SKM-1 (cell line): Measurements from ENCODE around the gene PPM1H.
A peak's percentile ranks its signal among the peaks of the same experiment; 100 is the strongest.

ENCODE experiments used
- DNase-seq: peaks from one replicate; lab custom pipeline; 2025; ENCODE audit not compliant: unreplicated experiment; lab: John Stamatoyannopoulos, UW

The PPM1H gene

DNA sequence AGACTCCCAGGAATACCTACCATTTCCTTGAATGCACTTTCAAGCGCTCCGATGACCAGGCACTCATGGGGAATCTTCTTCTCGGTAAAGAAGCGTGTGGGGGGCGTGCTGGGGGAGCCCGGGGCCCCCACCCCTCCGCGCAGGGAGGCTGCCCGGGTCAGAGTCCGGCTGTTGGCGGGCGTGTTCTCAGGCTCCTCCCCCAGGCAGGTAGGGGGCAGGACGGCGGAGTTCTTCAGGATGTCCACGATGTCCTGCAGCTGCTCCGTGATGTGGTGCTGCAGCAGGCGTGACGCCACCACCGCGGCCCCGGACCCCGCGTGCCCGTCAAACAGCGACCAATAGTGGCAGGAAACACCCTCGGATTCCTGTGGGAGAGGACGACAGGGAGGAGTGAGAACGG, 133.2 kb downstream of the PPM1H start:
- no peak for DNase-seq

DNA sequence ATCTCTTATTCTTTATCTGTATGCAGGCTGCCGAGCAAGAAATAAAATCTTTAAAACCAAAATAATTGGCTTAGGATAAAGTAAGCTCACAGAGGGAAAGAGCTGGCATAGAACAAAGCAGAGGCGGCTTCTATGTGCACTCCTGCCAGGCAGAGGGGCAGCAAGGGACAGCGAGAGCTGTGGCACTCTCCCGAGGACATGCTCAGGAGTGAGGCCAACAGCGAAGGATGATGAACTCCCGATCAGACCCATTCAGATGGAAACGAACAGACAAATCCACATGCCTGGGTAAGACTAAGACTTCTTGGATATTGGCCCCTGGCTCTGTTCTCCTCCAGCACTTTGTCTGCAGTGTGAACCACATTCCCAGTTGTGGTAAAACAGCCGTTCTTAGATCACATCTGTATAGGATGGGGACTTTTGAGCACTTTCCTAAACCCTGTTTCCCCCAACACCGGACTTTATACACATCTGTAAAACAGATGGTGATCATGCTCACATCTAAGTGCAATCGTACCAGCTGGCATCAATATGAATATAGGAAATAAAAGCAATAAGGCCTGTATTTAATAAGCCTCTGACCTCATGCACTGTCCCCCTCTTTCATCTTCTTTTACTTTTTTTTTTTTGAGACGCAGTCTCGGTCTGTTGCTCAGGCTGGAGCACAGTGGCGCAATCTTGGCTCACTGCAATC, 134.1 kb downstream of the PPM1H start:
- no peak for DNase-seq

DNA sequence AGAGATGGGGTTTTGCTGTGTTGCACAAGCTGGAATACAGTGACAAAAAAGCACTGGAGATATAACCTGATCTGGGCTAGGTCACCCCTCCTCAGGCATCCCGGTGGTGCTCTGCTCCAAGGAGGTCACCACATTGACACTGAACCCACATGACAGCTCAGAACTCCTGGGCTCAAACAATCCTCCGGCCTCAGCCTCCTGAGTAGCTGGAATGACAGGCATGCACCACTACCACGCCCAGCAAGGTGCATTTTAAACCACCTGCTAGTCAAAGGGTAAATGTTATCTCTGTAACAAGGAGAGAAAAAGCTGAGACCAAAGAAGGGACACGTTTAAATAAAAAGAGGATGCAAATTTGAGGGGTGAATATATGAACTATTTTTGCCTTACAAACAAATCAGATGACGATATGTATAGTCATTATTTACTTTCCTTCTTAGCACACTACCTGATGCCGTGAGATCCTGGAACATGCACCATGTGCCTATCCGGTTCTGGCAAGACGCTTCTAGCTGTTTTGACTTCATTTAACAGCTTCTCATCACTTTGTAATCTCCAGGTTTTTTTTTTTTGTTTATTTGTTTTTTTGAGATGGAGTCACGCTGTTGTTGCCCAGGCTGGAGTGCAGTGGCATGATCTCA, 135.1 kb downstream of the PPM1H start:
- no peak for DNase-seq

DNA sequence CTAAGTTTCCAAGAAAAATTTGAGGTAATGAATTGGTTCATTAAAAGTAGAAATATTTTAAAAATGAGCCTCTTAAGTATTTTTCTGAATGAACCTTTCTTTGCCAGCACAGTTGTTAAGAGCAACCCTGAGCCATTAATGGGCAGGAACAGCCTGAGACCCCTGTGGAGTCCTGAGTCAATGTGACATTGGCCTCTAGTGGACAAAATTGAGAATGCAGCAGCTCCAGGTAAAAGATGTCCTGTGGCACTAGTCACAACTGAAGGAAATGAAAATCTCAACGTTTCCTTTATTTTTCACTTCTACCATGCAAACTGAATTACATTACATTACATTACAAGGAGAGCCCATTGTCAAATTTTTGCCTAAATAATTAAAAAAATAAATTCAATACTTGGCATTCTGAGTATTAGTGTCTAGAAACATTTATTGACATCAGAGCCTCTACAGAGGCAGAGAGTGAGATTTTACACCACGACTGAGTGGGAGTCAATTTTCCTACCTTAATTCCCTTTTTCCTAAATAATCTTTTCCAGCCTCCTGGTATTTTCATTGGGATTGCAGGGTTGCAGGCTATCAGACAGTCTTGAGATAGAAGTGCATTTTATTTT, 135.7 kb downstream of the PPM1H start:
- no peak for DNase-seq

DNA sequence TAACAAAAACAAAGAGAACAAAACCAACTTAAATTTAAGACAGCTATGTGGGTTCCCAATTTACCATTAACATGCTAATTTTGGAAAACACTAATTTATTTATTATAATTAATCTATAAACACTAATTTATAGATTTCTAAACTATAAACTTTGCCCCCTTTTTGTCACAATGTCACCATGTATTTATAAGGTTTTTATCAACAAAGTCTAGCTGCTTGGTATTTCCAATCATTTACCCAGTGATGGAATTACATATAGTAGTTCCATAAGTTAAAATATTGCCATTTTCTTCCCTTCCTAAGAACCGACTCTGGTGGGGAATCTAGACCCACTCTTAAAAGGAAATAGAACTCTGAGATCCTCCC, 140.7 kb downstream of the PPM1H start:
- DNase-seq = no peak

DNA sequence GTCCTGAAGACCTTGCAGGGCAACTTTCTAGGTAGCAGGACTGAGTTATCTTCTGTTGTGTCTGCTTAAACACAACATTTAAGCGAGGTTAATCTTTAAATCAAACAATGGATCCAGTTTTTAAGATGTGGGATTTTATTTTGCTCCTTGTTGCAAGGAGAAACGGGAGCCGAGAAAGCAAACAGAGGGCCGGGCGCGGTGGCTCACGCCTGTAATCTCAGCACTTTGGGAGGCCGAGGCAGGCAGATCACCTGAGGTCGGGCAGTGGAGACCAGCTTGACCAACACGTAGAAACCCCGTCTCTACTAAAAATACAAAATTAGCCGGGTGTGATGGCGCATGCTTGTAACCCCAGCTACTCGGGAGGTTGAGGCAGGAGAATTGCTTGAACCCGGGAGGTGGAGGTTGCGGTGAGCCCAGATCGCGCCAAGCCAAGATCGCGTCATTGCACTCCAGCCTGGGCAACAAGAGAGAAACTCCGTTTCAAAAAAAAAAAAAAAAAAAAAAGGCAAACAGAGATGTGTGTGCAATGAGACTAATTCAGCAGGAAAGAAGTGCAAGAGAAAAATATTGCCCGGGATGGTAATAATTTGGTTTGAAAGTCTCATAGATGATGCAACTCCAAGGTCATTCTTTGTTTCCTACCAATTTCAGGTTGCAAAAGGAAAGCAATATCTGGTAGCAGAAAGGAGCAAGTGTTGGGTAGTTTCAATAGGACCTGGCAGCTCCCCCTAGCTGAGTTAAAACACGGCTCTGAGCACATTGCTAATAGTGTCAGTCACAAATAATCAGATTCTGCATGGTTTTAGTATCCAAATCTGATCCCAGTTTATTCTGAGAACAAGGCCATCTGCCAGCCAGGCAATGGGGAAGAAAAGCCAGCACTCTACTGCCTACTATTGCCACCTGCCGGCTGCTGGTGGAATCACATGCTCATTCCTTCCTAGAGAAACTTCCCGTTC, 141.4 kb downstream of the PPM1H start:
- DNase-seq = peak; percentile 5

DNA sequence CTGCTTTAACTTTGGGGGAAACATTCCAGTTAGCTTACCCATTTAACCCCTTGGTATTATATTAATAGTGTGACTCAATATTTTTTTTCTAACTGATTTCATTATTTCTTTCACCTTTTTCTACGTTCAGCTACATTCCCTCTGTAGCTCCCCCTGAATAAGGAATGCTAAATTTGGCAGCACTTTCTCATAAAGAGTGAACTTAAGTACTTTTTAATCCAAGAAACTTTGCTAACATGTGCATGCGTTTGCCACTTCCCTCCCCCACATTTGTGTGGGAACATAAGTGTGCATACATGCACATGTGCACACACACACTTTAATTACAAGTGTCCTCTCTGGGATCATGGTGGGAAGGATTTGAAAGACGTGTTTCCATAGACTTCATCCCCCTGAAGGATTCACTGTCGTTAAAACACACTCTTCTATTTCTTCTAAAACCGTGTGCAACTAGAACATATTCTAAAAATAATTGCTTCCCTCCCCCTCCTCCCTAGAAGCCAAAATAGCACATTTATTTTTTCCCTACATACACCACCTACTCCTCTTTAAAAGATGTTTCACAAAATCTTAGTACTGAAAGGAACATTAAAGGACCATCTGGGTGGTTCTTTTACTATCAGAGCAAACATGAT, 142.6 kb downstream of the PPM1H start:
- DNase-seq = no peak

DNA sequence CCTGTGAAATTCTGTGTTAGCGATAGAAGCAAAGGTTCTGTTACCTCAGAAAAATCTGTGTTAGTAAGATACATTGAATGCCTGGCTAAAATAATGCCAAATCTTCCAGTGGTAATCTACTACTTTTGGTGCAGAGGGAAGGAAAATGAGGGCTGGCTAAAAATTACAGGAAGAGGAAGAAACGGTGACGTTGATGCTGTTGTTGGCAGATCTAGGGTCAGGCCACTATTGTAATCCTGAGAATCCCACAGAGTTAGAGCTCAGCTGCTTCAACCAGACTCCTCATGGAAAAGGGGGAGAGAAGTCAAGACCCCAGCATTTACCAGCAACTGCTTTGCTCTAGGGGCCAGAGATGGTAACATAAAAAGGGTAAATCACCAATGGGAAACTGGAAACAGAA, 145.1 kb downstream of the PPM1H start:
- DNase-seq = no peak

DNA sequence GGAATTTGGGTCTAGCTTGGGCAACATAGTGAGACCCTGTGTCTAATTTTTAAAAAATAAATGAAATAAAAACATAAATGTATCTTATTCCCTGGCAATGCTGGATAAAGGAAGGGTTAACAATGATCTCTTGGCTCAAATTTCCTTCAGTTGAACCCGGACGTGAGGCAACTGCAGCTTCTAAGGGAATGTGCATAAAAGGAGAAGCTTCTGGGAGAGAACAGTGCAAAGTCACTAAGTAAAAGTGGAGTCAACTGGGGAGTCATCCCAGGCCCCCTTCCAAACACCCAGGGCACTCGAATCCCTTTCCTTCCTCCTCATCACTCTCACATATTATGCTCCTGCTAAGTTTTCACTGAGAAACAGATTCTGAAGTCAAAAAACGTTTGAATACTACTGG, 147.3 kb downstream of the PPM1H start:
- no peak for DNase-seq

DNA sequence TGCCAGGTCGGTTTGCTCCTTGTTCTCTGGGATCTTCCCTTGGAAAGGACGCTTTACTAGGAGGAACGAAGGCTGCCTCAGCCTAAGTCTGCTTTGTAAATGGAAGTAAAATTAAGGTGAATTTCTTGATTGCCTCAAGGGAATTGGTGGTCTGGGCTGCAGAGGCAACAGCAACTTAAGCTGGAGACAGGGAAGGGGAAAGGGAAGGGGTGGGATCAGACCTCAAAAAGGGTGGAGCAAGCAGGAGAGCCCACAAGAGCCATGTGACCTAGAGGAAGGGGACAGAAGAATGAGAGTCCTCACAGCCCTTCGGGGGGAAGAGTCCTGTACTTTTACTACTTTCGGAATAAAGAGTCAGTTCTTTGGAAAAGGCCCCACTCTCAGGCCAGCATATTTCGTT, 147.9 kb downstream of the PPM1H start:
- no peak for DNase-seq

DNA sequence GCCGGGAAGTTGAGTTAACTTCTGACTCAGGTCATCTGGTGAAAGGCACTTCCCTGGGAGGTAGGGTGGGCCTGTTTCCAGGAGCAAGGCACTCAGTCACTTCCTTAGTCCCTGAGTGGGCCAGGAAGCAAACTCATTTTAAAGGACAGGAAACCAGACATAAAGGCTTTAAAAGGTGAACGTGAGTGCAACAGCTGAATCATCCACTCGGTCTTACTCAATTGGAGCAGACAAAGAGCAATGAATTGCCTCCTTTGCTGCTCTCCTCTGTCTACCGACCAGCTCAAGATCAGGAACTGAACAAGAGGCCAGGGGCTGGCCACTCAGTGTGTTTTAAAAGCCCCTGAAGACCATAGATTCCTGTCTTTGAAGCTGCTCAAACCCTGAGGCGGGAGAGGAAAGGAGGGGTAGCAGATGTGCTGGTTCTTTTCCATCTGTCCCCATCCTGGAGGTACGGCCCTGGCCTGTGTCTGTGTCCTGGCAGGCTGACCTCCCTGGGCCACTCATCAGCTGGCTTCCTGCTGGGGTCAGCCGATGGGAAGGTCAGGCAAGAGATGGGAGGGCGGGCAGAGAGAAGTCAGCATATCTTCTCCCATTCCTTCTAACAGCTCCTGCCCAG, 148.9 kb downstream of the PPM1H start:
- peak; percentile 34 for DNase-seq

DNA sequence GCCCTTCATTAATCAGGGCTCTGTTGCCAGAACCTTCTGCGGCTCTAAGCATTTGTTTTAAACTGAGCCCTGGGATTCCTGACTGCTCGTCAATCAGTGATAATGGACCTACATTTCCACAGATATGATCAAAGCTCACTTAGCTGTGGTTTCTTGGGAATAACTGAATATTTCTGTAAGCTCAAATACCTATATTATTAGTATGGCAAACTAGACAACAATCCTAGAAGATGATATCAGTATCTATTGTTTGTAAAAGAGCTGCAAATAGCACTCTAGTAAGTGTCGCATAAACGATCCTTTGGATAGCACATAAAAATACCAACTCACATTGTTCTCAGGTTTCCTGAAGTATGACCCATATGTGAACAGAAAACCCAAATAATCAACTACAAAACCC, 150.4 kb downstream of the PPM1H start:
- no peak for DNase-seq

DNA sequence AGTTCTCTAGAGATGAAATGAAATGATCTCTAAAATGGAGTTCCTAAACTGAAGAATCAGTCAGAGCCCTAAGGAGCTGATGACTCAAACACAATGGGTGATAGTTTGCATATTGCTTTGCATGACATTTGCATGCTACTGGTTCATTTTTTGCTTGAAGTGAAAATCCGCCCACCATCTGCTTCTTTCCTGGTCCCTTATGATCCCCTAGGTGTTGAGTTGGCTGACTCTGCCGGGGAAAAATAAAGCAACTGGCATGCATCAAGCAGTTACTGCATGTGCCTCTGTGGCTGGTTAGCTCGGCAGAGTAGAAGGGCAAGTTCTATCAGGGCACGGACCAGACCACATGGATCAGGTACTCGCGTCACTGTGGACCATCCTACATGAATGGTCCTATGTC, 151.1 kb downstream of the PPM1H start:
- no peak for DNase-seq

DNA sequence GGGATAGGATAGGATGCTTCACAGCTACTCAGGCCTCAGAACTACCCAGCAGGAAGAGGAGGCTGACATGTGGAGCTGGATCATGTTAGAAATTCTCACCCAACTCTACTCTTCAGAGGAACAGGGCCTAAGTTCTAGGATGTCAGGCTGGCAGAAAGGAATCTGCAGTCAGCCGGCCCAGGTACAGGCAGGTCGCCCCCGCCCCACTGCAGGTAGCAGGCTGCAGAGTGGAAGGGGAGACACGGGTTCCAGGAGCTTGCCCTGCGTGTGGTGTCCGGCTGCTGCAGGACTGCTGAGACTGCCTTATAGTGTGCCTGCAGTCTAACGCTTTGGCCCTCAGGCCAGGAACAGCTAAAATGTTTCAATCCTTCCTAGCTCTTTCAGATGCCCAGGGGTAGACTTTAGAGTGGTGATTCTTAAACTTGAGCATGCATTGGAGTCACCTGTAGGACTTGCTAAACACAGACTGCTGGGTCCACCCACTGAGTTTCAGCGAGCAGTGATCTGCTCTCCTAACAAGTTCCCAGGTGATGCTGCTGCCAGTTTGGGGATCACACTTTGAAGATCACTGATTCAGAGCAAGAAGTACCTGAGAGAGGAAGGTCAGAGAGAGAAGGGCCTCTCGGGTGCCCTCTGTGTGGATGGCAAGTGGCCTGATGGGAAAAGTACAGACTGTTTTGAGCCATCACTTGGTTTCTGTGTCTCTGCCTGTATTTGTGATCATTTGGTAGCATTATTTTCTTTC, 153.6 kb downstream of the PPM1H start:
- no peak for DNase-seq

DNA sequence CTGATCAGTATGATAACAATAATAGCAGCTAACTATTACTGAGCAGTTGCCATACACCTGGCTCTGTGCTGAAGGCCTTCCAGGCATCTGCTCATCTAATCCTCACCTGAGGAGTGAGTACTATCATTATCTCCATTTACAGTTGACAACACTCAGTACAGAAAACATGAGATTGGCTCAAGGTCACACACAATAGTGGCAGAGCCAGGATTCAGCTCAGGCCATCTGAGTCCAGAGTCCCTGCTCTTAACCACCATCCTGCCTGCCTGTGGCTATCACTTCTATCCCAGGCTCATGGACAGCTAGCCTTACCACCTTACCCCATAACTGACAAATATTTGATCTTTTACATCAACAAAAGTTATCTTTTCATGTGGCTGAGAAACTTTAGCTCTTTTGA, 155.5 kb downstream of the PPM1H start:
- no peak for DNase-seq

DNA sequence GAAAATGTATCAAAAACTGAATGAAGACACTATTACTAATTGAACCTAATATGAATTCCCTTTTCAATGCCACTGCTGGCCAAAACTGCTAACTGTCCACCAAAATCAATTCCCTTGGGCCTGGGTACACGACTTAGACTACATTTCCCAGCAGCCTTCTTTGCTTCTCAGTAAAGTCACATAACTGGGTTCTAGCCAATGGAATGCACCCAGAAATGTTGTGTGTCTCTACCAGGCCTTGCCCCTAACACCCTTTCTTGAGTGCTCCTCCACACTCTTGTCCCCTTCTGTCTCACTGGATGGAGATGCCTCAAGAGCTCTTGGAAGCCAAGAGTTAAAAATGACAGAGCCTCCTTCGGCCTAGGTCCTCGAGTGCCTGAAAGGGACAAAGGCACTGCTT, 156.8 kb downstream of the PPM1H start:
- no peak for DNase-seq

DNA sequence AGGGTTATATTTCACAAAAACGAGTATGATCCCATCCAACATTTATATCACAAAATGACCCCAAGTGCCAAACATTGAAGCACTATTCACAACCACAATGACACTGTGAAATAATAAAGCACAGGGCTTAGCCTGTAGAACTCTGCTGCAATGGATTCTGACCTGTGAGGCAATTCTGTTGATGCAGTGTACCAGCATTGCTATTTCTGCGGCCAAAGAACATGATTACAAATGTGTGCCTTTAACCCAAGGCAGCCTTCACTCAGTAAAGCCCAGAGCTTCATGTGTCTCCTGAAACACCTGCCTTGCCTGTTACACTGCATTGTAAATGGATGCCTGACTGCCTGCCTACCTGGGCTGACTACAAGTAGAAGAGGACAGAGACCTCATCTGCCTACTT, 158.0 kb downstream of the PPM1H start:
- no peak for DNase-seq

DNA sequence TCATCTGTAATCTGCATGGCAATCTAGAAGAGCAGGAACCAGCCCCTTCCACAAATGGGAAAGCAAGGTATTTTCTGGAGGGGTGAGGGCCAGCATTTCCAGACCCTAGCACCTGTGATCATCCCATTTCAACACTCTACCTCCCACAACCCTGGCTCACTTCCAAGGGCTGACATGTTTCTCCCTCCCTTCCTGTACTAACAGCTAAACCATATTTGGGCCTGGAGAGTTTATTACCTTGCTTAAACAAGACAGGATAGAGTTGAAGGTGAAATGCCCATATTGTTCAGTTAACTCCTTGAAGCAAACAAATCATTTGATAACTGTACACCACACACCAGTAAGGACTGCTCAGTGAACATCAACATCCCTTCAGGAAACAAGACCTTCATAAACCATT, 158.4 kb downstream of the PPM1H start:
- no peak for DNase-seq

DNA sequence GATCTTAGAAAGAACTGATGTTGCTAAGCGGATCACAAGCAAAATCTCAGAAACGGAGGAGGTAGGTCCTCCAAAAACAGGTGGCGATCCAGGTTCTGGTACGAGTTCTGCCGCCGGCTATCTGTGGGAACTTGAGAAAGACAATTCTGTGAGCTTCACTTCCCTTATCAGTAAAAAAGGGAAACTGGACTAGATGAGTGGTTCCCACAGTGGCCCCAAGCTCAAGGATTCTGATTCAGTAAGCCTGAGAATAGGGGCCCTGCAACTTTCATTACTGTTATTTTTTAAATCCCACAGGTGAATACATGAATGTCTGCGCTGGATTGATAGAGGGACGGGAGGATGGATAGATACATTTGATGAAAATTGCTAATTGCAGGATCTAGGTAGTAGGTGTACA, 160.2 kb downstream of the PPM1H start:
- DNase-seq = no peak

DNA sequence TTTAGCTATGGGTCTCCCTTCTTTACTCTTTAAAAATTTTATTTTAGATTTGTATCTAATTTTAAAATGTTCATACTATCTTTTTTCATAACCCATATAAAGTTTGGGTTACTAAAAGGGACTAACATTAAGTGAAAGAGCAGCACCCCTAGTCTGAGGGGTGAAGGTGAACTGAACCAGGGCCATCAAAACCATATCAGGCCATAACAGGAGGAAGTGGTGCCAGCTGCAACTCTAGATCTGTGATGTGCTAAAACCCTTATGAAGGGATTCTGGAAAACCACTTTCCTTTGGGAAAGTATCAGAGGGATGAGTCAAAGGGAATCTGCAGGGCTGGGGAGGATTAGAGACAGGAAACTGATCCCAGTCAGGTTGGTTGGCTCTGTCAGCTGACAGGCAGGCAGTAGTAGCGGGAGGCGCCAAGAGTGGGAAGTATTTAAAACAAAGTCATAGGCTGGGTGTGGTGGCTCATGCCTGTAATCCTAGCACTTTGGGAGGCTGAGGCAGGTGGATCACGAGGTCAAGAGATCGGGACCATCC, 162.5 kb downstream of the PPM1H start:
- no peak for DNase-seq
